GM12892 (cell line): ENCODE measurements around the gene DIAPH1.

Experiments used
- POLR2A ChIP-seq: IDR thresholded peaks from 2 replicates; pipeline ENCODE4 v1.6.1; 2011; ENCODE audit warnings: low read depth, low read length, control low read depth
- POLR2AphosphoS5 ChIP-seq: IDR thresholded peaks from 2 replicates; pipeline ENCODE4 v1.6.1; 2011; ENCODE audit warnings: low read depth, low read length, control low read depth

DNA sequence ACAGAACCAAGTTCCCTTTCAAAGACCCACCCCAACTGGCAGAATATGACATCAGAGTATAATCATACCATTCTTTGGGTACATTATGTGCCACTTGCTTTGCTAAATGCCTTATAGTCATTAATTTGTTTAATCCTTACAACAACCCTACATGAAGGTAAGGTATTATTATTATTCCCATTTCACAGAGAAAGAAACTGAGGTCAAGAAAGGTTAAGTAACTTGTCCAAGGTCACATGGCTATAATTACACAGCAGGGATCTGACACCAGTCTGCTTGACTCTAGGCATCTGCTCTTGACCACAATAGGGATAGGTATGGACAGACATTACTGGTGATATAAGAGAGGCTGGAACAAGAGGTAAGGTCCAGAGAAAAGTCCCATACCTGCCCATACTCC is 31.2 kb upstream of the DIAPH1 start:
- TF ChIP-seq POLR2AphosphoS5 (no peak), POLR2A (no peak)
